ENCODE data around the gene ECD. TPM values are rescaled to one million over a fixed set of nuclear protein-coding genes. Genes with fewer than 3 reads are reported as not detected.

Gene ECD
- 31.3 and 32.7 TPM in 2 replicates for total RNA-seq
- 16.6 TPM for polyA plus RNA-seq (2012)

DNA sequence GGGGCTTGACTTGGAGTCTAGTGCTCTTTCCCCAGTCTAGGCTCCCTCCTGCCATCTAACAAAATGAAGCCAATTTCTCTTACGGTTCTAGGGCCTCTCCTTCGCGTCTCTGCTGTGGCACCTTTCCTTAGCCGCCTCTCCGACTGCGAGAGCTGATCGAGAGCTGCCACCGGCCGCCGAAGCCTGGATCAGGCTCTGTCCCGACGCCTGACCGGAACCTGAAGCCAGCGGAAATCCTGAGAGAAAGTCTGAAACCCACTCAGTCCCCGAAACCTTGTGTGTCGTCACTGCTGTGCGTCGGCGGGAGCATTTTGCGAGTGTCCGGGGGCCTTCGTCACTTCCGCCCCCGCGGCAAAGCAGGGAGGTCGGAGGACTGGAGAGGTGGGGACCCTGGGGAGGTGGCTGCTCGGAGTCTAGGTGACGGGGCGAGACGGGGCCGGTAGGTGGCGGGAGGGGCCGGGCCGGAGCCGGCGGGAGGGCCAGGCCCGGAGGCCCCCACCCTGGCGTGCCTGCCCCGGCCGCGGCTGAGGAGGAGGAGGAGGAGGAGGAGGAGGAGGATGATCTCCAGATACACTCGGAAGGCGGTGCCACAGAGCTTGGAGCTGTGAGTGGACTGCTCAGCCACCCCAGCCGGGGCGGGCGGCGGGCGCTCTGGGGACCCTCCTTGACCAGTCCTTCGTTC, at the start of gene ECD, which contains the start of gene FAM149B1:
Gene ECD, minus strand, starts transcription at position 226 of the 682 bp plus-strand sequence. CDS start 4,071 bp downstream, outside the sequence.
Gene FAM149B1, plus strand, starts transcription at position 337 of the 682 bp plus-strand sequence. Its CDS starts 221 bp downstream, at position 558.
- DNase-seq (ENCODE audit: low read depth), result peak; percentile 97

DNA sequence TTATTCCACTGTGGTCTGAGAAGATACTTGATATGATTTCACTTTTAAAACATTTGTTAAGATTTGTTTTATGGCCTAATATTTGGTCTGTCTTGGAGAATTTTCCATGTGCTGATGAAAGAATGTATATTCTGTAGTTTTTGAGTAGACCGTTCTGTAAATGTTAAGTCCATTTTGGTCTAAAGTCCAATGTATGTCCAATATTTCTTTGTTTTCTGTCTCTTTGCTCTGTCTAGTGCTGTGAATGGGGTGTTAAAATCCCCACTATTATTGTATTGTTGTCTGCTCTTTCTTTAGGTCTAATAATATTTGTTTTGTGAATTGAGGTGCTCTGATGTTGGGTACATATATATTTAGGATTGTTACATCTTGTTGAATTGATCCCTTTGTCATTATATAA, 47.9 kb upstream of the ECD start:
- DNase-seq (ENCODE audit: low read depth), result no peak

DNA sequence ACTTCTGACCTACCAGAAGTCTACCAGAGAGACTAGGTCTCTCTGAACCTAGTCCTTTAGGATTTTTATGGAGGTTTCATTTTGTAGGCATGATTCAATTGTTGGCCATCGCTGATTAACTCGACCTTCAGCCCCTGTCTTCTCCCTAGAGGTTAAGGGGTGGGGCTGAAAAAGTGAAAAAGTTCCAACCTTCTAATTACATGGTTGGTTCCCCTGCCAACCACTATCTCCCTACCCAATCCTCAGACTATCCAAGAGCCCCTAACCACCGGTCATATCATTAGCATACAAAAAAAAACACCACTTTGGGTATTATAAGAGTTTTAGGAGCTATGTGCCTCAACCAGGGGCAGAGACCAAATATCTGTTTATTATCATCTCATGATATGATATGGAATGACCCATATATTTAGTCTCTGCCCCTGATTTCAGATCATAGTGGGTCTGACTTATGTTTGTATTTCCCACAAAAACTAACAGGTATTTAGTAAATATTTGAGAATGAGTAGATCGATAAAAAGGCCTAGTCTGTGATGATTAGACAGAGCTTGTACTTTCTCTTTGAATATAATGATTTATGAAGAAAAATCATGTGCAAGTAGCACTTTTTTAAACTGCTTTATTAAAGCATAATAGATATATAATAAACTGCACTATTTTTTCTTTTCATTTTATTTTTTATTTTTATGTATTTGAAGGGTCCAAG, 43.5 kb upstream of the ECD start:
- DNase-seq (ENCODE audit: low read depth), result no peak

DNA sequence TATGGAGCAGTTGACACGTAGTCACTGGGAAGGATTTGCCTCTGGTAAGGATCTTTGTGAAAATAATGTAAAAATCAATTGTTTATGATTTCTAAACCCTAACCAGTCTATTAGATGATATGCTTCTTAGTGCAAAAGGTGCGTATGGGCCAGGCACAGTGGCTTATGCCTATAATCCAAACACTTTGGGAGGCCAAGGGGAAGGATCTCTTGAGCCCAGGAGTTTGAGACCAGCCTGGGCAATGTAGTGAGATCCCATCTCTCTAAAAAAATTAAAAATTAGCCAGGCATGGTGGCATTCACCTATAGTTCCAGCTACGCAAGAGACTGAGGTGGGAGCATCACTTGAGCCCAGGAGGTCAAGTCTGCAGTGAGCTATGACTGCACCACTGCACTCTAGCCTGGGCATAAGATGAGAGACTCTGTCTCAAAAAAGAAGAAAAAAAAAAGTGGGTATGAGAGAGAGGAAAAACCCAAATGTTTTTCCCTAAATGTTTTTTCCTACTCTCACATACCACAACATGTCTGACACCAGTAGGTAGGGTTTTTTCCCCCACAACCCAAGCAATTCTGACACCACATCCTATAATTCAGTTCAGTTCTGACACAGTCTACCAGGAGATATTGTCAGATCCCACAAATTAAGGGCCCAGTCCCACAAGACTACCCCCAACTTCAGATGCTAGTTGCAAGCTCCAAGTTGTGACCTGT, 42.7 kb upstream of the ECD start:
- no peak for DNase-seq (ENCODE audit: low read depth)

DNA sequence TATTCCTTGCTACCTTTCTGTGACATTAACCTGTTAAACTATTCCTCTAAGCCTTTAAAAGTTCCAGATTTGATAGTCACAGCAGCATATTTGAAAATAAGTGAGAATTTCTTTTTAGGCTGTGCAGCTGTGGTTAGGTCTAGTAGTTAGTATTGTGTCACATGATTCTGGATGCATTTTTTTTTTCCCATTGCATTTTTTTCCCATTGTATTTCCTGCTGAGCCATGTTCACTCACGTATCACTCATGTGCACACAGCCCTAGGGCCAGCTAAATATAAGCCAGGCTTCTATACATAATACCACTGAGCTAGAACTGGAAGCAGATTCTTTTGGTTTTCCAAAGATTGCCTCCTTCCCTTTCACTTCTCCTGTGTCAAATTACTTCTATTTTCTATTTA, 41.9 kb upstream of the ECD start:
- peak; percentile 39 for DNase-seq (ENCODE audit: low read depth)

DNA sequence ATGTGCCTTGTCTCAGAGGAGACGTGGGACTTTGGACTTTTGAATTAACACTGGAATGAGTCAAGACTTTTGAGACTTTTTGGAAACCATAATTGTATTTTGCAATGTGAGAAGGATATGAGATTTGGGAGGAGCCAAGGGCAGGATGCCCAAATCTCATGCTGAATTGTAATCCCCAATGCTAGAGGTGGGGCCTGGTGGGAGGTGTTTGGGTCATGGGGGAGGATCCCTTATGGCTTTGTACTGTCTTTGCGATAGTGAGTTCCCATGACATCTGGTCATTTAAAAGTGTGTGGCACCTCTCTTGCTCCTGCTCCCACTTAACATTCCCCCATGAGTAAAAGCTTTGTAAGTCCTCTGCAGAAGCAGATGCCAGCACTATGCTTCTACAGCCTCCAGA, 40.1 kb upstream of the ECD start:
- DNase-seq (ENCODE audit: low read depth), result no peak

DNA sequence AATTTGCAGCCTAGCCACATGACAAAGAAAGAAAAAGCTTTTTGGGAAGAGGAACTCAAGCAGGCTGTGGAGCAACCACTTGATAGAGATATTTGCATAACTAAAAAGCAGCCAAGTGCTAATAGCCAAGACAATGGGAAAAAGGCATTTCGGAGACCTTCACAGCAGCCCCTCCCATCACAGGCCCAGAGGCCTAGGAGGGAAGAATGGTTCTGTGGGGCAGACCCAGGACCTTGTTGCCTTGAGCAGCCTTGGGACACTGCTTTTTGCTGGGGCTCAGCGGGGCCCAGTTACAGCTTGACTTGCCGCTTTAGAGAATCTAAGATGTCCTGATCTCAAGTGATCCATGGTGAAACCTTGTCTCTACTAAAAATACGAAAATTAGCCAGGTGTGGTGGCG, 38.6 kb upstream of the ECD start:
- no peak for DNase-seq (ENCODE audit: low read depth)

DNA sequence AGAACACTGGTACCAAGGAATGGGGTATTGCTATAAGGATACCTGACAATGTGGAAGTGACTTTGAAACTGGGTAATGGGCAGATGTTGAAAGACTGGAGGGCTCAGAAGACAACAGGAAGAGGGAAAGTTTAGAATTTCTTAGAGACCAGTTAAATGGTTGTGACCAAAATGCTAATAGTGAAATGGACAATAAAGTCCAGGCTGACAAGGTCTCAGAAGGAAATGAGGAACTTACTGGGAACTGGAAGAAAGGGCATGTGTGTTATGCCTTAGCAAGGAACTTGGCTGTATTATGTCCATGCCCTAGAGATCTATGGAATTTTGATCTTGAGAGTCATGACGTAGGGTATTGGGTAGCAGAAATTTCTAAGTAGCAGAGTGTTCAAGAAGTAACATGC, 38.1 kb upstream of the ECD start:
- DNase-seq (ENCODE audit: low read depth), result no peak

DNA sequence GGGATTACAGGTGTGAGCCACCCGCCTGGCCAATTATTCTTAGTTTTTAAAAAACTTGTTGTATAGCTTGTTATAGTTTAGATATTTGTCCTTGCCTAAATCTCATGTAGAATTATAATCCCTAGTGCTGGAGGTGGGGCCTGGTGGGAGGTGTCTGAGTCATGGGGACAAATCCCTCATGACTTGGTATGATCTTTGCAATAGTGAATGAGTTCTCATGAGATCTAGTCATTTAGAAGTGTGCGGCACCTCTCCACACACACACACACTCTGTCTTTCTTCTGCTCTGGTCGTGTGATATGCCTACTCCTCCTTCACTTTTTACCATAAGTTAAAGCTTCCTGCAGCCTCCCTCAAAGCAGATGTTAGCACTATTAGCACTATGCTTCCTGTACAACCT, 37.3 kb upstream of the ECD start:
- no peak for DNase-seq (ENCODE audit: low read depth)

DNA sequence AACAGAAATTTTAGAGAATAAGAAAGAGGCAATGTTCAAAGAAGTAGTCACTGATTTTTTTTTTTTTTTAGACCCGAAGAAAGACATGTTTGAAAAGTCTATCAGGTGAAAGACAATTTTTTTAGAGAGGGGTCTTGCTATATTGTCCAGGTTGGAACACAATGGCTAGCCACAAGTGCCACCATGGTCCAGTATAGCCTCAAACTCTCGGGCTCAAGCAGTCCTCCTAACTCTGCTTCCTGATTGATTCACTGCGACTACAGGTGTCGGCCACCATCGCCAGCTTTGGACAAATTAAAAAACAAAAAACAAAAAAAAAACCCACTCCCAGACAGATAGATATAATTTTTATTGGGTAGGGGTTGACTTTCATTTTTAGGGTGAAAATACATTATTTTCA, 22.4 kb upstream of the ECD start:
- DNase-seq (ENCODE audit: low read depth), result no peak

DNA sequence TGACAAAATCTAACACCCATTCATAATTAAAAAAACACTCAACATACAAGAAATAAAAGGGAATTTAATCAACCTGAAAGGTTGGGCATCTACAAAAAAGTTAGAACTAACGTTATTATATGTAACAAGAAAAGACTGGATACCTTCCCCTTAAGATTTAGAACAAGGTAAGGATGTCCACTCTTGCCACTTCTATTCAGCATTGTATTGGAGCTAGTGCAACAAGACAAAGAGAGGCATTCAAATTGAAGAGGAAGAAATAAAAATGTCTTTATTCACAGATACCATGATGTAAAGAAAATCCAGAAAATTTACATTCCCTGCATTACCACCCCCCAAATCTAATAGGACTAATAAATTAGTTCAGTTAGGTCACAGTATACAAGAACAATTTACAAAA, 18.5 kb upstream of the ECD start:
- no peak for DNase-seq (ENCODE audit: low read depth)

DNA sequence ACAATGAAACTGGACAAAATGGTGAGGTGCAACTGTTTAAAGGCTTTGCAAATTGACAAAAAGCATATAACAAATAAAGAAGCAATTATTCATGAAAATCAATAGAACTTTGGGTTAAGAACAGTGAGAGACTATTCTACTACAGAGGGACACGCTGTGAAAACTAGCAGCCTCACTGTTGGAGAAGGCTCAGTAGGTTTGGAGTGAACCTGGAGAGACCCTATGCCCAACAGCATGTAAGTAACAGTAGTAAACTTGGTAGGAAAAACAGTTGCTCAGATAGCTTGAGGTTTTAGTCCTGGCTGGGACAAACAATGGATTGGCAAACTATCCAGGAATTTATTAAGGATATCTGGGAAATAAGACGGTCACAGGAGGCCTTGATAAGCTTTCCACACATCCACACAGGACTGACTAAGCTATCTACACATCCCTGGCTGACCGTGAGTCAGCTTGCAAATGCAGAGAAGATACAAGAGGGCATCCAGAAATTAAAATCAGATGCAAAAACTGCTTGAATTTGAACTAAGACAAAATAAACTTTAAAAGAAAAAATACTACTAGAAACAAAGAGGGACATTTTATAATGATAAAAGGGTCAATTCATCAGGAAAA, 16.0 kb upstream of the ECD start:
- no peak for DNase-seq (ENCODE audit: low read depth)

DNA sequence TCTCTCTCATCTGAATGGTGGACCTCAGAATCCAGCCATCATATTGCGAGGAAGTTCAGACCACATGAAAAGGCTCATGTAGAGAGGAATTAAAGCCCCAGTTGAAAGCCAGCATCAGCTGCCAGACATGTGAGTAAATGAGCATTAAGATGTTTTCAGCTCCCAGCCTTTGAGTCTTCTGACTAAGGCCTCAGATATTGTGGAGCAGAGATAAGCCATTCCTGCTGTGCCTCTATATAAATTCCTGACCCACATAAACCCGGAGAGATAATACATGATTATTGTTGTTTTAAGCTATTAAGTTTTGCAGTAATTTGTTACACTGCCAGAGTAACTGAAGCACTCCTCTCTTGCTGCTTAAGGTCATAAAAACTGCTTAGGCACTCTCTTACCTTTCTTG, 14.8 kb upstream of the ECD start:
- DNase-seq (ENCODE audit: low read depth), result no peak

DNA sequence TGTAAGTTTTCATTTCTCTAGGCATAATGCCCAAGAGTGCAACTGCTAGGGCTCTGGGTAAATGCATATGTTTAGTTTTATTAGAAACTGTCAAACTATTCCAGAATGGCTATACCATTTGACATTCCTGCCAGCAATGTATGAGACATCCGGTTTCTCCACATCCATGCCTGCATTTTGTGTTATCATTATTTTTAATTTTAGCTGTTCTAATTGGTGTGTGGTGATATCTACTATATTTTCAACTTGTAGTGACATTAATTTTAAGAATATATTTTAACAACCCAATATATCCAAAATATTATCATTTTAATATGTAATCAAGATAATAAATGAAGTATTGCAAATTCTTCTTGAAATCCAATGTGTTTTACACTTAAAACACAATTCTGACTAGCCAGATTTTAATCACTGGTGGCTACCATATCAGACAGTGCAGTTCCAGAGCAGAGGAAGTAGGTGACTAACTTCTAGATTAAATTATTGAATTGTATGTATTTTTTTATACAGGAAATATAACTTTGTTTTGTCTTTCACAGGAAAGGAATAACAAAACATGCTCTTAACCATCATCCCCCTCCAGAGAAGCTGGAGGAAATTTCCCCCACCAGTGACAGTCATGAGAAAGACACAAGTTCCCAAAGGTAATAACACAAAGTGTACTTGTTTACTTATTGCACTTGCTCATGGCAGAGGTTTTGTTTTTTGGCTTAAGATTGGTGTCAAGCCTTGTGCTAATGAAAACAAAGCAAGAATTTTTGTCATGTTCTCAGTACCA, 6.5 kb upstream of the ECD start:
- DNase-seq (ENCODE audit: low read depth), result no peak

DNA sequence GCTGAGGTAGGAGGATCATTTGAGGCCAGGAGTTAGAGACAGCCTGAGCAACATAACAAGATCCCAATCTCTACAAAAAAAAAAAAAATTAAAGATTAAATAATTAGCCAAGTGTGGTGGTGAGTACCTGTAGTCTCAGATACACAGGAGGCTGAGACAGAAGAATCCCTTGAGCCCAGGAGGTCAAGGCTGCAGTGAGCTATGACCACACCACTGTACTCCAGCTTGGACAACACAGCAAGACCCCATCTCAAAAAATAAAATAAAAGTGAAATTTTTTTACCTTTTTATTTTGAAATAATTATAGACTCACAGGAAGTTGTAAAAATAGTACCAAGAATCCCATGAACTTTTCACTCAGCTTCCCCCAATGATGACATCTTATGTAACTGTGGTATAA, 5.1 kb upstream of the ECD start:
- DNase-seq (ENCODE audit: low read depth), result no peak

DNA sequence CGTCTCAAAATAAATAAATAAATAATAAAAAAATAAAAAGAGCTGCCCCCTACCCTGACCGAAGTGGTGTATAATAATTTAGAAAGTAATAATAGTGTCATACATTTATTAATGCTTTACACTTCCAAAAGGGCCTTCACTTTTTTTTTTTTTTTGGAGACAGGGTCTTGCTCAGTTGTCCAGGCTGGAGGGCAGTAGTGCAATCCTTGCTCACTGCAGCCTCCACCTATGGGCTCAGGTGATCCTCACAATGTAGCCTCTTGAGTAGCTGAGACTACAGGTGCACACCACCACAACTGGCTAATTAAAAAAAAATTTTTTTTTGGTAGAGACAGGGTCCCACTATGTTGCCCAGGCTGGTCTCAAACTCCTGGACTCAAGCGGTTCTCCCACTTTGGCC, 1.5 kb upstream of the ECD start:
- DNase-seq (ENCODE audit: low read depth), result no peak

DNA sequence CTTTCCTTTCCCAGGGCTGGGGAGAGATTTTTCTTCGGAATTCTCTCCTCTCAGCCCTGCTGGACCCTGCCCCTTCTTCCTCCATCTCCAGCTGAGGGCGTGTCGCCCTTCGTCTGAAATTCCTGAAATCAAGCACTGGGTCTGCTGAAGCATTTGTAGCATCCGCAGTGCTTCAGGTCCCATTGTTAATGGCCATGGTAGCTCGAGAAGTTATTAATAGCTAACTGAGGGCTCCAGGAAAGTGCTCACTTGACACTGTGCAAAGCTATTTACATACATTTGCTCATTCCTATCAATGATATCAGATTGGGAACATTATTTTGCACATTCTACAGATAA, 626 bp upstream of the ECD start:
- no peak for DNase-seq (ENCODE audit: low read depth)

DNA sequence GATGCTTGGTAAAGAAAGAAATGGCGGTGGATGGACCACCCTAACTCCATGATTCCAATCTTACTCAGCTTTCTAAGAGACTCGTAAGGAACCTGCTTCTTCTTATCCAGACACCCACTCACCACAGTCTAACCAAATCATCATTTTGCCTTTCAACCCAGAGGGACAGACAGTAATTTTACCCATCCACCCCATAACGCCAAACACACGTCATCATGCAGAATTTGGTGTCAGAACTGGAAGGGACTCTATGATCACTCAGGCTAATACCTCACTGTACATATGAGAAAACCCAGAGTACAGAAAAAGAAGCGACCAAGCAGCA, 388 bp downstream of the ECD start:
- DNase-seq (ENCODE audit: low read depth), result no peak

DNA sequence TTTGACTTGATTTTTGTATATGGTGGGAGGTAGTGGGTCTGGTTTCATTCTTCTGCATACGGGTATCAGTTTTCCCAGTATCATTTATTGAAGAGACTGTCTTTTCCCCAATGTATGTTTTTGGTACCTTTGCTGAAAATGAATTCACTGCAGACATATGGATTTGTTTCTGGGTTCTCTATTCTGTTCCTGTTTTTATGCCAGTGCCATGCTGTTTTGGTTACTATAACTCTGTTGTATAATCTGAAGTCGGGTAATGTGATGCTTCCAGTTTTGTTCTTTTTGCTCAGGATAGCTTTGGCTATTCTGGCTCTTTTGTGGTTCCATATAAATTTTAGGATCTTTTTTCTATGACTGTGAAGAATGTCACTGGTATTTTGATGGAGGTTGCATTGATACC, 836 bp downstream of the ECD start:
- no peak for DNase-seq (ENCODE audit: low read depth)

DNA sequence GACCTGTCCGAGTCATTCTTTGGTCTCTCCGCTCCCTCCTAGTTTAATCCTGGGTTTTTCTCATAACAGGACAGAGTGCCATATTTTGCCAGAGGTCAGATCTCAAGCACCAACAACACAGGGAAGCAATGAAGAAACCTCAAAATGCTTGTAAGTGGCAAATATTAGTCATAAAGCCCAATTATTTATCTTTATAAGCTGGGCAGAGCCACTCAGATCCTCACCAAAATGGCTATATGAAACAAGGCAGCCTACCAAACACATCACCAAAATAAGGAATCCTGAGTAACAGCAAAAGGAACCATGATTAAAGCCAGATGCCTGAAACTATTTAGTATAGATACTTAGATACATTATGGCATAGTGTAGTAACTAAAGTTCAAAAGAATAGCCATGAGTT, 4.7 kb downstream of the ECD start:
- no peak for DNase-seq (ENCODE audit: low read depth)

DNA sequence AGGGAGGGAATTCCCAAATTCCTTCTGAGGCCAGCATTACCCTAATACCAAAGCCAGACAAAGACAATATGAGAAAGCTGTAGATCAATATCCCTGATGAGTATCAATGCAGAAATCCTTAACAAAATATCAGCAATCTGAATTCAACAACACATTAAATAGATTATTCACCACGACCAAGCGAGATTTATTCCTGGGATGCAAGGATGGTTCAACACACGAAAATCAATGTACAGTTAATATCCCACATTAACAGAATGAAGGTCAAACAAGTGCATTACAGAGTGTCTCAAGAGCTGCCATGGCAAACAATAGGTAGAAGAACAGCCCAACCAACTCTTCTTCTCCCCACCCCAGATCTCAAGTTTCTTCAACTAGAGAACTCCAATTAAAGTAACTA, 6.1 kb downstream of the ECD start:
- DNase-seq (ENCODE audit: low read depth), result no peak
